A549 treated with DMSO at 1 μM for 4 hours (cell line): ENCODE data around the gene OR5B17. TPM values are rescaled to one million over a fixed set of nuclear protein-coding genes. Genes with fewer than 3 reads are reported as not detected.

Experiments used
- total RNA-seq: library from RNA; stranded (reverse); fragments of 200-300 nt; extraction: Qiagen RNA extraction; gene quantifications from 5 replicates; pipeline ENCODE4 v1.2.3, GENCODE V29; 2022; ENCODE audit warnings: low read depth

OR5B17 gene
- total RNA-seq, result not detected in 5 replicates

GRCh38 chr11:58358969-58359368 lies at the start of gene OR5B17:
OR5B17 (minus strand) TSS chr11:58359069; CDS start chr11:58359069, 0 bp downstream.

GRCh38 chr11:58406774-58407173 lies 47.9 kb upstream of the OR5B17 start, which contains the start of gene OR5B3:
OR5B3 (minus strand) TSS chr11:58406874; CDS start chr11:58403409, 3,465 bp downstream.

Other genes with a start within 250 kb of the OR5B17 start
- gene OR9I1, start 233.5 kb downstream of the OR5B17 start, total RNA-seq, result not detected in 5 replicates
- not detected in 5 replicates for gene OR9Q2, start 170.0 kb downstream of the OR5B17 start, total RNA-seq
- gene OR1S2, start 154.9 kb downstream of the OR5B17 start, total RNA-seq, result not detected in 5 replicates
- gene OR1S1, start 146.3 kb downstream of the OR5B17 start, total RNA-seq, result not detected in 5 replicates
- not detected in 5 replicates for gene OR10Q1, start 130.2 kb downstream of the OR5B17 start, total RNA-seq
- not detected in 5 replicates for gene OR10W1, start 90.8 kb downstream of the OR5B17 start, total RNA-seq
- not detected in 5 replicates for gene OR5B3, start 47.8 kb upstream of the OR5B17 start, total RNA-seq
- not detected in 5 replicates for gene OR5B2, start 69.1 kb upstream of the OR5B17 start, total RNA-seq
- gene OR5B12, start 83.2 kb upstream of the OR5B17 start, total RNA-seq, result not detected in 5 replicates
- gene OR5B21, start 149.0 kb upstream of the OR5B17 start, total RNA-seq, result not detected in 5 replicates
- 2.4 to 3.3 TPM (median 3.1 TPM) in 5 replicates for gene LPXN, start 216.8 kb upstream of the OR5B17 start, total RNA-seq
- gene ZFP91, start 220.0 kb upstream of the OR5B17 start, total RNA-seq, result 41.9 to 53.5 TPM (median 48.4 TPM) in 5 replicates